ENCODE results near the gene HS6ST2.

Gene HS6ST2

GRCh38 chrX:132757066-132757623, 201.3 kb downstream of the HS6ST2 start:
- no peak for DNase-seq (ENCODE audit: low read depth)
- no peak for TF ChIP-seq CTCF (IDR thresholded peaks at IDR 0.05; ENCODE audit: control insufficient read depth, insufficient read depth, low read depth, low read length, missing control alignments)
- H3K4me3 ChIP-seq (ENCODE audit: control insufficient read depth, low read depth, low read length) = no peak overlapping the region

GRCh38 chrX:132756439-132756838, 202.0 kb downstream of the HS6ST2 start:
- no peak for TF ChIP-seq CTCF (IDR thresholded peaks at IDR 0.05; ENCODE audit: control insufficient read depth, insufficient read depth, low read depth, low read length, missing control alignments)

GRCh38 chrX:132751063-132751690, 207.3 kb downstream of the HS6ST2 start:
- DNase-seq (ENCODE audit: low read depth) = no peak
- no peak for TF ChIP-seq CTCF (IDR thresholded peaks at IDR 0.05; ENCODE audit: control insufficient read depth, insufficient read depth, low read depth, low read length, missing control alignments)

More at GRCh38 chrX:132756439-132756838, 202.0 kb downstream of the HS6ST2 start:
- DNase-seq (ENCODE audit: low read depth) = no peak
- H3K4me3 ChIP-seq (ENCODE audit: control insufficient read depth, low read depth, low read length) = no peak overlapping the region

GRCh38 chrX:132750331-132751062, 207.9 kb downstream of the HS6ST2 start:
- H3K4me3 ChIP-seq (ENCODE audit: control insufficient read depth, low read depth, low read length) = no peak overlapping the region
- no peak for DNase-seq (ENCODE audit: low read depth)
- TF ChIP-seq CTCF (IDR thresholded peaks at IDR 0.05; ENCODE audit: control insufficient read depth, insufficient read depth, low read depth, low read length, missing control alignments) = no peak

More at GRCh38 chrX:132751063-132751690, 207.3 kb downstream of the HS6ST2 start:
- no peak overlapping the region for H3K4me3 ChIP-seq (ENCODE audit: control insufficient read depth, low read depth, low read length)

GRCh38 chrX:132749406-132749805, 209.0 kb downstream of the HS6ST2 start:
- H3K4me3 ChIP-seq (ENCODE audit: control insufficient read depth, low read depth, low read length) = no peak overlapping the region
- DNase-seq (ENCODE audit: low read depth) = no peak
- TF ChIP-seq CTCF (IDR thresholded peaks at IDR 0.05; ENCODE audit: control insufficient read depth, insufficient read depth, low read depth, low read length, missing control alignments) = no peak

GRCh38 chrX:132748909-132749308, 209.5 kb downstream of the HS6ST2 start:
- TF ChIP-seq CTCF (IDR thresholded peaks at IDR 0.05; ENCODE audit: control insufficient read depth, insufficient read depth, low read depth, low read length, missing control alignments) = no peak
- H3K4me3 ChIP-seq (ENCODE audit: control insufficient read depth, low read depth, low read length) = no peak overlapping the region
- no peak for DNase-seq (ENCODE audit: low read depth)
